Measurements from ENCODE around the gene ZFAND3. TPM values are rescaled to one million over a fixed set of nuclear protein-coding genes. Genes with fewer than 3 reads are reported as not detected.

The ZFAND3 gene
- total and polyA plus RNA-seq, 2 donors (not counting 3 experiments of a cell fraction or from before 2014, with no cell fraction given) = 15.4 to 54.2 TPM

- intact Hi-C loops (cut with micrococcal nuclease) (loop anchor here (1.0 to 10.0 kb wide), 2 partner anchors 27 to 176 kb away; no protein-coding TSS in a partner anchor), dilution Hi-C loops (cut with MboI; ENCODE audit: extremely low pct_ligation_motif_present, low sequenced_read_pairs) (no loop called here)
- peaks cover 36% of the 10 kb centered on the region for H3K79me2 ChIP-seq (ENCODE audit: control insufficient read depth, insufficient read depth, low read length)
- peaks cover 13 to 23% of the 10 kb centered on the region in 2 experiments for H3K27me3 ChIP-seq (ENCODE audit: control insufficient read depth in 2 of 2, insufficient read depth in 2 of 2, low read length in 2 of 2)
- H3K27ac ChIP-seq (ENCODE audit: insufficient read depth, low read depth, low read length) = peak overlapping the region; percentile 96
- TF ChIP-seq POLR2AphosphoS5 (IDR thresholded peaks at IDR 0.05; ENCODE audit: insufficient read depth, low read depth, low read length) (peak; percentile 90), MYC (IDR thresholded peaks at IDR 0.05; ENCODE audit: low read depth, low read length) (no peak), JUN (IDR thresholded peaks at IDR 0.05; ENCODE audit: borderline replicate concordance, insufficient read depth, insufficient read length, low read depth) (no peak), POLR2A (IDR thresholded peaks at IDR 0.05; ENCODE audit: low read depth, low read length) (peak; percentile 95)
- H4K20me1 ChIP-seq (replicated peaks; ENCODE audit: control insufficient read depth, extremely low read depth, insufficient read depth, low read length) = peaks cover 9% of the 10 kb centered on the region
- ChIA-PET CTCF (interaction anchor here (0.8 to 2.0 kb wide), 11 partner anchors 8 to 676 kb away, joined by 3 to 11 read pairs (median 4); no protein-coding TSS in a partner anchor), POLR2A (interaction anchor here (0.6 to 1.6 kb wide), 9 partner anchors 8 to 170 kb away, joined by 3 to 7 read pairs (median 3); partner anchors contain the start of gene MDGA1)
- peak overlapping the region; percentile 95 for H3K4me2 ChIP-seq (ENCODE audit: insufficient read depth, low read length)
- H3K4me1 ChIP-seq (ENCODE audit: control insufficient read depth, extremely low read depth, insufficient read depth, low read length) = peaks cover 33% of the 10 kb centered on the region
- TSS peak; percentile 79 for BruUV-seq (replicated peaks)
- H3K9me1 ChIP-seq (replicated peaks; ENCODE audit: control insufficient read depth, extremely low read depth, insufficient read depth, low read length) = no peaks in the 10 kb centered on the region
- peak overlapping the region; percentile 57 to 90 (median 74) for H3K4me3 ChIP-seq (replicated peaks in 1 of 3; ENCODE audit: insufficient read depth in 1 of 3, low read depth in 1 of 3, low read length in 3 of 3)
- FAIRE-seq (peak; percentile 89), DNase-seq (ENCODE audit: low read depth, low spot score) (peak; percentile 94)
- H3K9me3 ChIP-seq (replicated peaks; ENCODE audit: control insufficient read depth, insufficient read depth, low read length) = no peaks in the 10 kb centered on the region
- H3K36me3 ChIP-seq (ENCODE audit: control insufficient read depth in 2 of 2, extremely low read depth in 1 of 2, insufficient read depth in 2 of 2, low read length in 2 of 2) = no peaks in the 10 kb centered on the region
- peak overlapping the region; percentile 75 for H2AFZ ChIP-seq (ENCODE audit: low read depth, low read length)
- H3K9ac ChIP-seq (replicated peaks; ENCODE audit: extremely low read depth, insufficient read depth, low read length) = peak overlapping the region; percentile 84
Measured at GRCh38 chr6:37818536-37819176, 871 bp upstream of the ZFAND3 start.

GRCh38 chr6:37819802-37820717 is 533 bp downstream of the ZFAND3 start:
- FAIRE-seq (peak; percentile 64), DNase-seq (ENCODE audit: low read depth, low spot score) (peak; percentile 81)
- H3K36me3 ChIP-seq (ENCODE audit: control insufficient read depth in 2 of 2, extremely low read depth in 1 of 2, insufficient read depth in 2 of 2, low read length in 2 of 2) = no peaks in the 10 kb centered on the region
- H3K9me3 ChIP-seq (replicated peaks; ENCODE audit: control insufficient read depth, insufficient read depth, low read length) = no peaks in the 10 kb centered on the region
- peaks cover 12% of the 10 kb centered on the region for H4K20me1 ChIP-seq (replicated peaks; ENCODE audit: control insufficient read depth, extremely low read depth, insufficient read depth, low read length)
- ChIA-PET CTCF (interaction anchor here (0.5 to 2.0 kb wide), 10 partner anchors 10 to 54 kb away, joined by 3 to 12 read pairs (median 3); no protein-coding TSS in a partner anchor), POLR2A (interaction anchor here (0.8 to 1.6 kb wide), 3 partner anchors 8 to 698 kb away, joined by 3 to 4 read pairs (median 4); no protein-coding TSS in a partner anchor)
- no peak overlapping the region for H2AFZ ChIP-seq (ENCODE audit: low read depth, low read length)
- intact Hi-C loops (cut with micrococcal nuclease) (loop anchor here (1.0 to 10.0 kb wide), 3 partner anchors 29 to 175 kb away; no protein-coding TSS in a partner anchor), dilution Hi-C loops (cut with MboI; ENCODE audit: extremely low pct_ligation_motif_present, low sequenced_read_pairs) (no loop called here)
- peaks cover 50% of the 10 kb centered on the region for H3K79me2 ChIP-seq (ENCODE audit: control insufficient read depth, insufficient read depth, low read length)
- peak overlapping the region; percentile 89 for H3K4me2 ChIP-seq (ENCODE audit: insufficient read depth, low read length)
- no TSS peak for BruUV-seq (replicated peaks)
- no peaks in the 10 kb centered on the region for H3K9me1 ChIP-seq (replicated peaks; ENCODE audit: control insufficient read depth, extremely low read depth, insufficient read depth, low read length)
- TF ChIP-seq JUN (IDR thresholded peaks at IDR 0.05; ENCODE audit: borderline replicate concordance, insufficient read depth, insufficient read length, low read depth) (peak; percentile 39), POLR2AphosphoS5 (IDR thresholded peaks at IDR 0.05; ENCODE audit: insufficient read depth, low read depth, low read length) (peak; percentile 36), MYC (IDR thresholded peaks at IDR 0.05; ENCODE audit: low read depth, low read length) (no peak), FOS (IDR thresholded peaks at IDR 0.05; ENCODE audit: borderline replicate concordance, insufficient read depth, low read length) (peak; percentile 39), GATA2 (IDR thresholded peaks at IDR 0.05; ENCODE audit: insufficient read depth, insufficient read length, low read depth, low read length) (peak; percentile 24), MAX (IDR thresholded peaks at IDR 0.05; ENCODE audit: insufficient read depth, insufficient read length) (no peak), POLR2A (IDR thresholded peaks at IDR 0.05; ENCODE audit: low read depth, low read length) (no peak), EZH2 (IDR thresholded peaks at IDR 0.05; ENCODE audit: borderline replicate concordance, low read depth, low read length, severe bottlenecking) (no peak)
- H3K4me3 ChIP-seq (replicated peaks in 1 of 3; ENCODE audit: insufficient read depth in 1 of 3, low read depth in 1 of 3, low read length in 3 of 3) = peak overlapping the region; percentile 88 to 92 (median 90)
- H3K27me3 ChIP-seq (ENCODE audit: control insufficient read depth in 2 of 2, insufficient read depth in 2 of 2, low read length in 2 of 2) = peaks cover 10 to 19% of the 10 kb centered on the region in 2 experiments
- H3K9ac ChIP-seq (replicated peaks; ENCODE audit: extremely low read depth, insufficient read depth, low read length) = peak overlapping the region; percentile 70
- peaks cover 33% of the 10 kb centered on the region for H3K4me1 ChIP-seq (ENCODE audit: control insufficient read depth, extremely low read depth, insufficient read depth, low read length)
- peak overlapping the region; percentile 96 for H3K27ac ChIP-seq (ENCODE audit: insufficient read depth, low read depth, low read length)
